GM23248 (cell line): Measurements from ENCODE around the gene IFI27L1.

ENCODE experiments used
- EZH2 ChIP-seq: fragments of 200-600 bp; sonication (generic); IDR thresholded peaks from 2 replicates; pipeline ENCODE4 v1.6.1; 2018; ENCODE audit warnings: antibody characterized with exemption, mild to moderate bottlenecking; ENCODE audit not compliant: insufficient read depth, poor library complexity, severe bottlenecking
- EZH2phosphoT487 ChIP-seq: fragments of 200-600 bp; sonication (generic); IDR thresholded peaks from 2 replicates; pipeline ENCODE4 v1.6.1; 2018; ENCODE audit warnings: antibody characterized with exemption, moderate library complexity, mild to moderate bottlenecking, low read depth; ENCODE audit not compliant: insufficient read depth

DNA sequence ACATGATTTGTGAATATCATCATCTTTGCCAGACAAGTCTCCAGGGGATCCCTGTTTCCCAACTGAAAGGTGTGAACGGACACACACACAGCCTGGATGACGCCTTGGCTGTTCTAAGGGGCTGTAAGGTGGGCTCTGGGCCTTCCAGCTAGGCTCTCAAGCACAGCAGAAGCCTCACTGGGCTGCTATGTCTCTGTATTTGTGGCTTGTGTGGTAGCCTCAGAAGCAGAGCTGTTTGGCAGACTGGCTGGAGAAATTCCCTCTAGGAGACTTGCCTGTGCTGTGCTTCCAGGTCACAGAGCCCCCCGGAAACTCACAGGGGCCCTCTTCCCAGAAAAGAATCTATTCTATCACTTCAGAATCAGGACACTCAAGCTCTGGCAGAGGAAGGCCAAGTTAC lies 33.5 kb upstream of the IFI27L1 start:
- TF ChIP-seq EZH2phosphoT487 (no peak), EZH2 (no peak)
